Measurements from ENCODE around the gene AP1S1. TPM values are rescaled to one million over a fixed set of nuclear protein-coding genes. Genes with fewer than 3 reads are reported as not detected.
A peak's percentile ranks its signal among the peaks of the same experiment; 100 is the strongest.

The AP1S1 gene
- total and polyA plus RNA-seq, 2 of the 13 experiments (the other 11 are each of a cell fraction or from before 2014, with no cell fraction given), result 57.5 to 68.1 TPM

DNA sequence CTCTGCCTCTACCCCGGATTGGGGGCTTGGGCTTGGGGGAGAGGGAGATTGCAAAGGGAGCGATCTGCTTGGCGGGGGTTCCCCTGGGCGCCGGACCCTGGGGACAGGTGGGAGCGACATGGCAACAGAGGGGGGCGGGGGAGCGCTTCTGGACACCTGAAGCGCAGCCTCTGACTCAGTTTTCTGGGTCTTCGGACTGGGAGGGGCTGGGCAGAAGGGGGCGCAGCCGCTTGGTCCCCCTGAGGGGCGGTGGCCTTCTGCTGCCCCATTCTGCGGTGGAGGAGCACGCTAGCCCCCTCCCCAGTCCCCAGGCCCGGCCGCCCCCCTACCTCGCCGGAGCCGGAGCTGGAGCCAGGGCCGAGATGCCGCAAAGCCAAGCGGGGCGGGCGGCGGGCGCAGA lies 25.4 kb downstream of the AP1S1 start:
- in situ Hi-C loops (cut with HindIII; ENCODE audit: extremely low pct_ligation_motif_present, low pct_unique_long_range_greater_than_20kb) (no loop called here), intact Hi-C loops (cut with micrococcal nuclease; ENCODE audit: unreplicated experiment) (loop anchor here (5.0 kb wide), 1 partner anchor 697 kb away; the partner anchor contains the start of gene NYAP1)
- Histone ChIP-seq H3K27me3 (ENCODE audit: control insufficient read depth in 1 of 2, insufficient read depth in 2 of 2, low read length in 2 of 2) (peaks cover 11 to 46% of the 10 kb centered on the region in 2 experiments), H3K4me1 (ENCODE audit: insufficient read depth, low read length) (peaks cover 47% of the 10 kb centered on the region), H3K9me3 (ENCODE audit: low read length) (no peaks in the 10 kb centered on the region), H2AFZ (ENCODE audit: low read length) (no peak overlapping the region), H3K9ac (ENCODE audit: insufficient read depth, low read depth, low read length) (no peak overlapping the region), H3K27ac (ENCODE audit: extremely low read length, insufficient read depth, low read length) (no peak overlapping the region), H3K79me2 (ENCODE audit: insufficient read depth, low read length) (no peaks in the 10 kb centered on the region), H3K4me3 (replicated peaks in 1 of 3; ENCODE audit: insufficient read depth in 1 of 3, low read depth in 2 of 3, low read length in 3 of 3) (peak overlapping the region in 2 of 3 experiments; percentile 16 to 56; a peak in 2 of 6 replicates), H4K20me1 (ENCODE audit: insufficient read depth, low read length) (no peaks in the 10 kb centered on the region), H3K4me2 (ENCODE audit: low read depth, low read length) (peak overlapping the region; percentile 57; the same call in 1 of the 2 replicates), H3K36me3 (replicated peaks in 1 of 2; ENCODE audit: control insufficient read depth in 1 of 2, insufficient read depth in 2 of 2, low read length in 2 of 2) (no peaks in the 10 kb centered on the region)
- ChIA-PET CTCF (ENCODE audit: low intra/inter-chr PET ratio, low total read pairs) (no interaction called here), POLR2A (no interaction called here)
- ATAC-seq, result no peak
- WGBS (ENCODE audit: low lambda C conversion rate), result 4% methylated on average over 4 of the region's 27 CpGs
- no peak for DNase-seq (ENCODE audit: low spot score)
- FAIRE-seq, result no peak
- TF ChIP-seq FOXO1 (CRISPR knock-in tag; IDR thresholded peaks at IDR 0.05) (no peak), ZNF232 (CRISPR knock-in tag; IDR thresholded peaks at IDR 0.05; ENCODE audit: borderline replicate concordance) (no peak), CEBPG (CRISPR knock-in tag; IDR thresholded peaks at IDR 0.05) (no peak), BHLHE40 (IDR thresholded peaks at IDR 0.05; ENCODE audit: low read length) (no peak)
- TF ChIP-seq, protein P1, sequence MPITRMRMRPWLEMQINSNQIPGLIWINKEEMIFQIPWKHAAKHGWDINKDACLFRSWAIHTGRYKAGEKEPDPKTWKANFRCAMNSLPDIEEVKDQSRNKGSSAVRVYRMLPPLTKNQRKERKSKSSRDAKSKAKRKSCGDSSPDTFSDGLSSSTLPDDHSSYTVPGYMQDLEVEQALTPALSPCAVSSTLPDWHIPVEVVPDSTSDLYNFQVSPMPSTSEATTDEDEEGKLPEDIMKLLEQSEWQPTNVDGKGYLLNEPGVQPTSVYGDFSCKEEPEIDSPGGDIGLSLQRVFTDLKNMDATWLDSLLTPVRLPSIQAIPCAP (CRISPR knock-in tag; IDR thresholded peaks at IDR 0.05; ENCODE audit: low read depth), result no peak
- no TSS peak for BruUV-seq (replicated peaks)

DNA sequence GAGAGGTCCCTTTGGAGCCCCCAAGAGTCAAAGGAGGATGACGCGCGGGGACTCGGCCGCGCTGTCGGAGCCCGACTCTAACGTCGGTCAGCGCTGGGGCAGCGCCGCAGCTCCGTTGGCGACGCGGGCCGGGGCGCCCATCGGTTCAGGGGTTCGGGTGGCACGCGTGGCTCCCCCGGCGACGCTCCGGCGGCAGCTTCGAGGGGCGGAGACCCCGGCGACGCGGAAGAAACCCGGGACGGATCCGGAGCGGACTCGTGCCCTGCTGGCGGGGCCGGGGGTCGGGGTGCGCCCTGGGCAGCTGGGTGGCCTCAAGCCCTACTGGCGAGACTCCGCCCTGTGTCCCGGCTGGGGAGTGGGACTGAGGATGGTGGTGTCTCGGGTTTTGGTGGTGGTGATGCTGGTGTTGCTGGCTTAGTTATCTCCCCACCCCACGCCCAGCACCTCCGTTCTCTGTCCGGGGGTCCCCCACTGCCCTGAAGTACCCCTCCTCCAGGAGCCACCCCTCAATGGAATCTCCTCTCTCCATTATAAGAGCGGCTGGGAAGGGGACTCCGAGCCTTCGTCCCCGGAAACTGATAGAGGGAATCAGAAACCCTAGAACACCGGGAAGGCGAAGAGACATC lies 26.0 kb downstream of the AP1S1 start, which contains the start of gene NAT16:
Gene NAT16, minus strand, starts transcription at position 164 of the 626 bp plus-strand sequence. CDS start 5,486 bp downstream, outside the sequence.
- no peak for FAIRE-seq
- TF ChIP-seq, protein P2, sequence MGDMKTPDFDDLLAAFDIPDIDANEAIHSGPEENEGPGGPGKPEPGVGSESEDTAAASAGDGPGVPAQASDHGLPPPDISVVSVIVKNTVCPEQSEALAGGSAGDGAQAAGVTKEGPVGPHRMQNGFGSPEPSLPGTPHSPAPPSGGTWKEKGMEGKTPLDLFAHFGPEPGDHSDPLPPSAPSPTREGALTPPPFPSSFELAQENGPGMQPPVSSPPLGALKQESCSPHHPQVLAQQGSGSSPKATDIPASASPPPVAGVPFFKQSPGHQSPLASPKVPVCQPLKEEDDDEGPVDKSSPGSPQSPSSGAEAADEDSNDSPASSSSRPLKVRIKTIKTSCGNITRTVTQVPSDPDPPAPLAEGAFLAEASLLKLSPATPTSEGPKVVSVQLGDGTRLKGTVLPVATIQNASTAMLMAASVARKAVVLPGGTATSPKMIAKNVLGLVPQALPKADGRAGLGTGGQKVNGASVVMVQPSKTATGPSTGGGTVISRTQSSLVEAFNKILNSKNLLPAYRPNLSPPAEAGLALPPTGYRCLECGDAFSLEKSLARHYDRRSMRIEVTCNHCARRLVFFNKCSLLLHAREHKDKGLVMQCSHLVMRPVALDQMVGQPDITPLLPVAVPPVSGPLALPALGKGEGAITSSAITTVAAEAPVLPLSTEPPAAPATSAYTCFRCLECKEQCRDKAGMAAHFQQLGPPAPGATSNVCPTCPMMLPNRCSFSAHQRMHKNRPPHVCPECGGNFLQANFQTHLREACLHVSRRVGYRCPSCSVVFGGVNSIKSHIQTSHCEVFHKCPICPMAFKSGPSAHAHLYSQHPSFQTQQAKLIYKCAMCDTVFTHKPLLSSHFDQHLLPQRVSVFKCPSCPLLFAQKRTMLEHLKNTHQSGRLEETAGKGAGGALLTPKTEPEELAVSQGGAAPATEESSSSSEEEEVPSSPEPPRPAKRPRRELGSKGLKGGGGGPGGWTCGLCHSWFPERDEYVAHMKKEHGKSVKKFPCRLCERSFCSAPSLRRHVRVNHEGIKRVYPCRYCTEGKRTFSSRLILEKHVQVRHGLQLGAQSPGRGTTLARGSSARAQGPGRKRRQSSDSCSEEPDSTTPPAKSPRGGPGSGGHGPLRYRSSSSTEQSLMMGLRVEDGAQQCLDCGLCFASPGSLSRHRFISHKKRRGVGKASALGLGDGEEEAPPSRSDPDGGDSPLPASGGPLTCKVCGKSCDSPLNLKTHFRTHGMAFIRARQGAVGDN (CRISPR knock-in tag; IDR thresholded peaks at IDR 0.05), result peak; percentile 45; the same call in 1 of the 2 replicates
- TF ChIP-seq, protein P3, sequence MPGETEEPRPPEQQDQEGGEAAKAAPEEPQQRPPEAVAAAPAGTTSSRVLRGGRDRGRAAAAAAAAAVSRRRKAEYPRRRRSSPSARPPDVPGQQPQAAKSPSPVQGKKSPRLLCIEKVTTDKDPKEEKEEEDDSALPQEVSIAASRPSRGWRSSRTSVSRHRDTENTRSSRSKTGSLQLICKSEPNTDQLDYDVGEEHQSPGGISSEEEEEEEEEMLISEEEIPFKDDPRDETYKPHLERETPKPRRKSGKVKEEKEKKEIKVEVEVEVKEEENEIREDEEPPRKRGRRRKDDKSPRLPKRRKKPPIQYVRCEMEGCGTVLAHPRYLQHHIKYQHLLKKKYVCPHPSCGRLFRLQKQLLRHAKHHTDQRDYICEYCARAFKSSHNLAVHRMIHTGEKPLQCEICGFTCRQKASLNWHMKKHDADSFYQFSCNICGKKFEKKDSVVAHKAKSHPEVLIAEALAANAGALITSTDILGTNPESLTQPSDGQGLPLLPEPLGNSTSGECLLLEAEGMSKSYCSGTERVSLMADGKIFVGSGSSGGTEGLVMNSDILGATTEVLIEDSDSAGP (CRISPR knock-in tag; IDR thresholded peaks at IDR 0.05; ENCODE audit: borderline replicate concordance), result peak; percentile 31; the same call in 1 of the 2 replicates

More for the DNA sequence above, 26.0 kb downstream of the AP1S1 start, which contains the start of gene NAT16:
- H3K27me3 ChIP-seq (ENCODE audit: control insufficient read depth in 1 of 2, insufficient read depth in 2 of 2, low read length in 2 of 2), result peaks cover 11 to 42% of the 10 kb centered on the region in 2 experiments
- H3K36me3 ChIP-seq (replicated peaks in 1 of 2; ENCODE audit: control insufficient read depth in 1 of 2, insufficient read depth in 2 of 2, low read length in 2 of 2), result no peaks in the 10 kb centered on the region
- H3K9me3 ChIP-seq (ENCODE audit: low read length), result no peaks in the 10 kb centered on the region
- intact Hi-C loops (cut with micrococcal nuclease; ENCODE audit: unreplicated experiment), result loop anchor here (5.0 kb wide), 1 partner anchor 698 kb away; the partner anchor contains the start of gene NYAP1
- in situ Hi-C loops (cut with HindIII; ENCODE audit: extremely low pct_ligation_motif_present, low pct_unique_long_range_greater_than_20kb), result no loop called here
- no peak within 1 kb of the TSS for H3K27ac ChIP-seq (ENCODE audit: extremely low read length, insufficient read depth, low read length)
- DNase-seq (ENCODE audit: low spot score) (no peak), ATAC-seq (peak; percentile 11; the same call in 2 of the 3 replicates)
- H3K4me1 ChIP-seq (ENCODE audit: insufficient read depth, low read length), result peaks cover 51% of the 10 kb centered on the region
- WGBS (ENCODE audit: low lambda C conversion rate), result 16% methylated on average over 7 of the region's 56 CpGs
- no peaks in the 10 kb centered on the region for H3K79me2 ChIP-seq (ENCODE audit: insufficient read depth, low read length)
- peak within 1 kb of the TSS in 2 of 3 experiments; percentile 31 to 56; a peak in 3 of 6 replicates for H3K4me3 ChIP-seq (replicated peaks in 1 of 3; ENCODE audit: insufficient read depth in 1 of 3, low read depth in 2 of 3, low read length in 3 of 3)
- H3K9ac ChIP-seq (ENCODE audit: insufficient read depth, low read depth, low read length), result no peak within 1 kb of the TSS
- H2AFZ ChIP-seq (ENCODE audit: low read length), result no peak within 1 kb of the TSS
- H3K4me2 ChIP-seq (ENCODE audit: low read depth, low read length), result peak within 1 kb of the TSS; percentile 57
- H4K20me1 ChIP-seq (ENCODE audit: insufficient read depth, low read length), result no peaks in the 10 kb centered on the region
- CTCF ChIA-PET (ENCODE audit: low intra/inter-chr PET ratio, low total read pairs), result no interaction called here
- no TSS peak for BruUV-seq (replicated peaks)
- POLR2A ChIA-PET, result no interaction called here

All from HepG2 (cell line).